MM.1S (cell line): ENCODE data around the gene SEPTIN7.

Experiments
- DNase-seq: peaks from one replicate; pipeline ENCODE4 v3.0.0-alpha.2; 2015
- H2AFZ ChIP-seq: fragments of 300-600 bp; sonication (generic); 2 replicates; pipeline ENCODE4 v1.6.0; 2016; ENCODE audit warnings: antibody characterized with exemption, low read length
- H3F3A ChIP-seq: fragments of 300-600 bp; sonication (generic); 2 replicates; pipeline ENCODE4 v1.6.1; 2016; ENCODE audit warnings: mild to moderate bottlenecking, antibody characterized with exemption, low read length, moderate library complexity, mixed read lengths; ENCODE audit not compliant: insufficient read depth
- H3K27ac ChIP-seq: fragments of 300-600 bp; sonication (generic); 2 replicates; pipeline ENCODE4 v1.5.1; 2016; ENCODE audit warnings: mild to moderate bottlenecking, low read length
- H3K27me3 ChIP-seq: fragments of 300-600 bp; sonication (generic); replicated peaks from 2 replicates; pipeline ENCODE4 v1.6.0; 2016; ENCODE audit warnings: low read length; ENCODE audit not compliant: insufficient read depth
- H3K36me3 ChIP-seq: fragments of 300-600 bp; sonication (generic); replicated peaks from 2 replicates; pipeline ENCODE4 v1.6.1; 2016; ENCODE audit warnings: mild to moderate bottlenecking, low read length, mixed read lengths; ENCODE audit not compliant: insufficient read depth
- H3K4me1 ChIP-seq: fragments of 300-600 bp; sonication (generic); 2 replicates; pipeline ENCODE4 v1.6.1; 2016; ENCODE audit warnings: low read length, mixed read lengths
- H3K4me2 ChIP-seq: fragments of 300-600 bp; sonication (generic); 2 replicates; pipeline ENCODE4 v1.6.0; 2016; ENCODE audit warnings: low read depth, low read length
- H3K4me3 ChIP-seq: fragments of 300-600 bp; sonication (generic); 2 replicates; pipeline ENCODE4 v1.5.1; 2016; ENCODE audit warnings: low read length, mixed read lengths
- H3K79me2 ChIP-seq: fragments of 300-600 bp; sonication (generic); 2 replicates; pipeline ENCODE4 v1.6.1; 2016; ENCODE audit warnings: mixed run types, low read length, mixed read lengths
- H3K9ac ChIP-seq: fragments of 300-600 bp; sonication (generic); 2 replicates; pipeline ENCODE4 v1.6.1; 2016; ENCODE audit warnings: low read length, mixed read lengths
- H3K9me2 ChIP-seq: fragments of 300-600 bp; sonication (generic); replicated peaks from 2 replicates; pipeline ENCODE4 v1.6.1; 2016; ENCODE audit warnings: mild to moderate bottlenecking, low read length, mixed read lengths; ENCODE audit not compliant: insufficient read depth
- H3K9me3 ChIP-seq: fragments of 300-600 bp; sonication (generic); replicated peaks from 2 replicates; pipeline ENCODE4 v1.6.1; 2016; ENCODE audit warnings: mild to moderate bottlenecking, low read length, mixed read lengths; ENCODE audit not compliant: insufficient read depth
- H4K20me1 ChIP-seq: fragments of 300-600 bp; sonication (generic); 2 replicates; pipeline ENCODE4 v1.6.1; 2016; ENCODE audit warnings: mild to moderate bottlenecking, low read length, moderate library complexity, mixed read lengths; ENCODE audit not compliant: insufficient read depth
- EZH2 ChIP-seq: fragments of 300-600 bp; sonication (generic); optimal IDR thresholded peaks from 2 replicates; pipeline ENCODE3; 2017; ENCODE audit warnings: low read depth, mild to moderate bottlenecking, antibody characterized with exemption, low read length, mixed read lengths
- EZH2phosphoT487 ChIP-seq: fragments of 300-600 bp; sonication (generic); IDR thresholded peaks from 2 replicates; pipeline ENCODE4 v1.6.1; 2018; ENCODE audit warnings: antibody characterized with exemption, low read length
- TF ChIP-seq, protein P1 (sequence below): fragments of 300-600 bp; sonication (generic); IDR thresholded peaks from 2 replicates; pipeline ENCODE4 v1.5.1; 2016; ENCODE audit warnings: antibody characterized with exemption, low read length, mixed read lengths

The SEPTIN7 gene

DNA sequence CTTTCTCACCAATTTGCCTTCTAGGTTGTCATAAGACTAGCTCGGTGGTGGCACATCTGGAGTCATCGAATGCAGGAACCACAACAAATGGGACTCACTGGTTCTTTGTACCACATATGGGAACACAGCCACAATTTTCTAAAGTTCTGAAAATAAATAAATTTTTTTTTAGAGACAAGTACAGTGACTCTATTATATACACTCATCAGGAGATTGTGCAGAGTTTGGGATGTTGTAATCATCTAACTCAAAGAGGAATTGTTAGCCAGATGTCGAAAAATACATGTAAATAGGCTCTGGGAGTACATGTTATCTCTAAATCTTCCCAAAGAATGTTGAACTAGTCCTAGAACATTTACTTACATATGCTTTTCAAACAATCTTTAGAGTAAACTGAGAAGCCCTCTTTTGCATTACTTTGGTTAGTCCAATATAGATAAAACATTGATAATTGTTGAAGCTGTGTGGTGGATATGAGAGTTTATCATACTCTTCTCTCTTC, 19.6 kb upstream of the SEPTIN7 start:
- no peaks in the 10 kb centered on the region for H3K4me1 ChIP-seq
- no peak overlapping the region for H3K27ac ChIP-seq
- H3K4me3 ChIP-seq, result no peak overlapping the region
- no peaks in the 10 kb centered on the region for H3K9me3 ChIP-seq
- no peak overlapping the region for H2AFZ ChIP-seq
- H3F3A ChIP-seq, result no peaks in the 10 kb centered on the region
- no peak overlapping the region for H3K4me2 ChIP-seq
- H3K27me3 ChIP-seq, result no peaks in the 10 kb centered on the region
- no peak for DNase-seq
- no peaks in the 10 kb centered on the region for H3K36me3 ChIP-seq
- H3K9me2 ChIP-seq, result no peaks in the 10 kb centered on the region
- no peaks in the 10 kb centered on the region for H4K20me1 ChIP-seq
- TF ChIP-seq EZH2phosphoT487 (no peak), EZH2 (no peak)
- TF ChIP-seq, protein P1, sequence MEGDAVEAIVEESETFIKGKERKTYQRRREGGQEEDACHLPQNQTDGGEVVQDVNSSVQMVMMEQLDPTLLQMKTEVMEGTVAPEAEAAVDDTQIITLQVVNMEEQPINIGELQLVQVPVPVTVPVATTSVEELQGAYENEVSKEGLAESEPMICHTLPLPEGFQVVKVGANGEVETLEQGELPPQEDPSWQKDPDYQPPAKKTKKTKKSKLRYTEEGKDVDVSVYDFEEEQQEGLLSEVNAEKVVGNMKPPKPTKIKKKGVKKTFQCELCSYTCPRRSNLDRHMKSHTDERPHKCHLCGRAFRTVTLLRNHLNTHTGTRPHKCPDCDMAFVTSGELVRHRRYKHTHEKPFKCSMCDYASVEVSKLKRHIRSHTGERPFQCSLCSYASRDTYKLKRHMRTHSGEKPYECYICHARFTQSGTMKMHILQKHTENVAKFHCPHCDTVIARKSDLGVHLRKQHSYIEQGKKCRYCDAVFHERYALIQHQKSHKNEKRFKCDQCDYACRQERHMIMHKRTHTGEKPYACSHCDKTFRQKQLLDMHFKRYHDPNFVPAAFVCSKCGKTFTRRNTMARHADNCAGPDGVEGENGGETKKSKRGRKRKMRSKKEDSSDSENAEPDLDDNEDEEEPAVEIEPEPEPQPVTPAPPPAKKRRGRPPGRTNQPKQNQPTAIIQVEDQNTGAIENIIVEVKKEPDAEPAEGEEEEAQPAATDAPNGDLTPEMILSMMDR, result no peak
- H3K9ac ChIP-seq, result no peak overlapping the region
- no peaks in the 10 kb centered on the region for H3K79me2 ChIP-seq

DNA sequence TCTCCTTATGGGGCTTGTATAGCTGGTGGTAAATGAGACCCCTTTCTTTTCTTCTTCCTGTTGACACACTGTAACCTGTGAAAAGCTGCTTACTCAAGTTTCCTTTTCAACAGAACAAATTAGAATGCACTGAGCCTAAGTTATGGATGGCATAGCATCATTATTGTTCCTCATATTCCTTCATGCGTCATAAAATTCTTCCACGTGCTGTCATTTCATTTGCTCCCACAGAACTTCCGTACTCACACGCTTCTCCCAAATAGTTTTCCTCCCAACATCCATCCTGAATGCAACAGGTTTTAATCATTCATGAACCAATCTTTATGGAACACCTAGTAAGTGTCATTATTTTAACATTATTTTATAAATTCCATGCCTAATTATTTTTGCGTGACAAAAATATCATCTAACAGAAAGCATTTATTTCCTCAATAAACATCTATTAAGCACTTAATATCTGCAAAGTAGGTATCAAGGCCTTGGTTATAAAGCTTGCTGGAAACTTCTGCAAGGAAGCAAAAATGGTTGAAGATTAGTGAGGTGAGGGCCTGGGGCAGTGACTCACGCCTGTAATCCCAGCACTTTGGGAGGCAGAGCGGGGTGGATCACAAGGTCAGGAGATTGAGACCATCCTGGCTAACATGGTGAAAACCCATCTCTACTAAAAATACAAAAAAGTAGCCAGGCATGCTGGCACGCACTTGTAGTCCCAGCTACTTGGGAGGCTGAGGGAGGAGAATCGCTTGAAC, 18.9 kb upstream of the SEPTIN7 start:
- Histone ChIP-seq H3F3A (no peaks in the 10 kb centered on the region), H3K4me3 (no peak overlapping the region), H3K27ac (no peak overlapping the region), H3K9me2 (no peaks in the 10 kb centered on the region), H2AFZ (no peak overlapping the region), H3K36me3 (no peaks in the 10 kb centered on the region), H3K4me1 (no peaks in the 10 kb centered on the region), H3K9ac (no peak overlapping the region), H4K20me1 (no peaks in the 10 kb centered on the region), H3K9me3 (no peaks in the 10 kb centered on the region), H3K4me2 (no peak overlapping the region), H3K79me2 (no peaks in the 10 kb centered on the region), H3K27me3 (no peaks in the 10 kb centered on the region)
- TF ChIP-seq, protein P1, result no peak
- no peak for TF ChIP-seq EZH2
- no peak for TF ChIP-seq EZH2phosphoT487
- no peak for DNase-seq

DNA sequence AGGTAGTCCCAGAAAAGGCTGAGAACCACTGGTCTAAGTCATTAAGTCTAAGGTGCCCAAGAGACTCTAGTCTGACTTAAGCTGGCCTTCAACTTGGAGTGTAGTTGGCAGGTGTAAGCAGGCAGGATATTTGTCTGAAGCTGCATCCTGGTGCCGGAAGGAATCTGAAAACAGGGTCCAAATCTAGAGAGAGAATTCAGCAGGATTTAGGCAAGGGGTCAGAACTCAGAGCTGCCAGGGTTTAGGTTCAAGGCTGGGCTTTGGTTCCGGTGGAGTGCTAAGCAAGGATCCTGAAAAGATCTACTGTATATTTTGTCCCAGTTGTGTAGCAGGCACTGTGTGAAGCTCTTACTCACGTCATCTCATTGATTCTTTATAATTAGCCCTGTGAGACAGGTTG, 16.5 kb upstream of the SEPTIN7 start:
- Histone ChIP-seq H3K9me2 (no peaks in the 10 kb centered on the region), H3K4me1 (no peaks in the 10 kb centered on the region), H3K9me3 (no peaks in the 10 kb centered on the region), H3K79me2 (no peaks in the 10 kb centered on the region), H2AFZ (no peak overlapping the region), H3K4me2 (no peak overlapping the region), H3K27ac (no peak overlapping the region), H3K9ac (no peak overlapping the region), H4K20me1 (no peaks in the 10 kb centered on the region), H3K4me3 (no peak overlapping the region), H3F3A (no peaks in the 10 kb centered on the region), H3K36me3 (no peaks in the 10 kb centered on the region), H3K27me3 (no peaks in the 10 kb centered on the region)
- DNase-seq, result no peak
- TF ChIP-seq EZH2phosphoT487 (no peak), EZH2 (no peak)
- TF ChIP-seq, protein P1, result no peak
